Stimulated activated CD8-positive, alpha-beta memory T cell treated with anti-CD3 and anti-CD28 coated beads, Interleukin-15, amount 100 ng/mL, for 4 hours (primary cell): Measurements from ENCODE around the gene SLC48A1.
"Not testable (repeated sequence)": the region's sequence is repeated elsewhere in the genome, so short reads cannot be mapped to it uniquely, and the experiment has no call there.

Experiments used
- DNase-seq, 2 donors: peaks; one replicate each; pipeline ENCODE4 v3.0.0-alpha.2; 2020; ENCODE audit warnings: low read depth in 2 of 2

SLC48A1 gene

DNA sequence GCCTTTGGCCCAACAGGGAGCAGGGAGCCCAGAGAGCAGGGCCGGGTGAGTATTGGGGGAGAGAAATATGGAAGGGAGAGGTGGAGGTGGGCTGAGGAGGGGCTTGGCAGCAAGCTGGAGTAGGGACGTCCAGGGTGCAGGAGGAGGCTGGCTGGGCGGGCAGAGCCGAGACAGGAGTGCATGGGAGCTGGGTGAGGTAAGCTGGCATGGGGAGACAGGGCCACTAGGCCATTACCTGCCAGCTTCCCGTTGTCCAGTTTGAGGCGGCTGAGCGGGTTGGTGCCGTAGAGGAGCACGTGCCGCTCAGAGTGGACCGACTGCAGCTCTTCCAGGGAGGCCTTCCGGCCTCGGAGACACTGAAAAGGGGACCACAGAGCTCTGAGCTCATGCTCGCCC lies 18.3 kb downstream of the SLC48A1 start:
- DNase-seq = no peak

GRCh38 chr12:47791874-47792273 lies 18.8 kb downstream of the SLC48A1 start:
- DNase-seq = no peak

DNA sequence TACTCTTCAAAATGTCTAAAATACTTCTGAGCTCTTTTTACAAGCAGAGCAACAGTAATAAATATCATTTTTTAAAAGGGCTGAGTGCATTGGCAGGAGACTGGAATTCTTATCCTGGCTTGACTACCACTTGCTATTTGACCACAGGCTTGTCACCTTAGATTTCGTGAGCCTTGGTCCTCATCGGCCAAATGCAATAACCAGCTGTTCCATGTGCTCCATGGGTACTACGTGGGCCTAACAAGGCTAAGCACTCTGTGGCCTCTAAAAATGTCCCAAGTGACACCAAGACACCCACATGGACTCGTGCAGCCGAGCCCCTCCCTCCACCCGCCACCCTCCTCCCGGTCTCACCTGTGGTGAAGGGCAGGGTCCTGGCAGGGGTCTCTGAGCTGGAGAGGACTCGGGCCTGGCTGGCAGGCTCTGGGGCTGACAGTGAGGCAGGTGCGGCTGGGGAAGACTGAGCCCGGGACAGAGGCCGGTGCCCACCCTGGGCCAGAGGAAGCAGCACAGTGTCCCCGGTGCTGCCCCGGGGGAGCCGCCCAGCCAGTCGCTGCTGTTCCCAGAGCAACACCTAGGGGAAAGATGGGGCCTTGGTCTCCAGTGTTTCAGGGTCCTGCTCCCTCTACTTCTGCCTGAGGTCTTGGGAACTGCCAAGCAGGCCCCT lies 20.1 kb downstream of the SLC48A1 start:
- DNase-seq = no peak

DNA sequence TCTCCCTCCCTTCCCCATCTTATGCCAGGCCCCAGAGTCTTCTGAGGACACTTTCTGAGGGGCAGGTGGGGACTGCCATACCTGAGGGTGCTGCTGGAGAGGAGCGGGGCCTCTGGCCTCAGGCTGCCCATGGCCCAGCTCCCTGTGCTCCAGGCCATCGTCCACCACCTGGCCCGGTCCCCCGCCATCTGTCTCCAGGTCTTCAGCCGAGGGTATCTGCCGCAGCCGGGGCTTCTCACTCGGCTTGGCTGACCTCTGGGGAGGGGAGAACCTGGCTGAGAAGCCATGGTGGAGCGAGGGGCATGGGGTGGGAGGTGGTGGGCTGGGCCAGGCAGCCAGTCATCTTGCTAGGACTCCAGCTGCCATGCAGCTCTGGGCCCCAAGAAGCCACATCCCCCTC lies 21.6 kb downstream of the SLC48A1 start:
- no peak for DNase-seq

GRCh38 chr12:47795121-47795813 lies 22.2 kb downstream of the SLC48A1 start:
- DNase-seq = no peak

DNA sequence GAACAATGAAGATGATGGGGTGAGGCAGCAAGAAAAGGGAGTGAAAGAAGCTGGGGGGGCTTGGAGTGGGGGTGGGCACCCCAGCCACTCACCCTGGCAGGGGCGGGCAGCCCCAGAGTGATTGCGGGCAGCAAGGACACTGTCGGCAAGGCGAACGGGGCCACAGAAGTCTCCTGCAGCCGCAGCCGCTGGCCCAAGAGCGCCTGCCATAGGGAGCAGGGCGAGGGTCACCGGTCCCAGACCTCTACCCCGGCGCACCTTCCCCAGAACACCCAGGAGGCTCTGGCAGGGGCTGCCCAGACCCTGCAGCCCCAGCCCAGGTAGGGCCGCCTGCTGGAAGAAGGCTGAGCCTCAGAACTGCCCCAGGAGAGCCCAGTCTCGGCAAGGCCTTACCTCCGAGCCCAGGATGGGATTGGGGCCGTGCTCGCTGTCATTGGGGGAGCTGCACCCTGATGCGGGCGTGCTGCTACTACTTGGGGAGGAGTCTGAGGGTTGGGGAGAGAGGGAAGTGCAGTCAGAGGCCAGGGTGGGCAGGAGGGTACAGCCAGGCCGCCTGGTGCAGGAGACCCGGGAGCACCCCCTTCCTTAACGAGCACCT lies 22.9 kb downstream of the SLC48A1 start:
- no peak for DNase-seq

DNA sequence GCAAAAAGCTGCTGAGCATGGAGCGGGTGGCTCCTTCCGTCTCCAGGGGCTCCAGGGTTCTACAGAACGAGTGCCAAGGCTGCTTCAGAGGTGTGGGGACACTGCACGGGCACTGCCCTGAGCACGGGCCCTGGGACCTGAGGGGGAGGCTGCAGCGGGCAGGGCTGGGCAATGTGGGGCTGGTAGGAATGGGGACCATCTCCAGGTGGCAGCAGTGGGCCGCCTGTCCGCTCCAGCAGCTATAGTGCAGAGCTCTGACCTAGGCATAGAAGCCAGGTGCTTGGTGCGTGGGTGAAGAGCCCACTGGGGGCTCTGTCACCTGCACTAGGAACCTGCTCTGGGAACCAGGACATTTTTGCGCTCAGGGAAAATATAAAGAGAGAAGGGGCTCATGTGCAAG lies 24.4 kb downstream of the SLC48A1 start:
- no peak for DNase-seq

- DNase-seq = no peak
Measured at GRCh38 chr12:47798382-47798948, 25.4 kb downstream of the SLC48A1 start.

DNA sequence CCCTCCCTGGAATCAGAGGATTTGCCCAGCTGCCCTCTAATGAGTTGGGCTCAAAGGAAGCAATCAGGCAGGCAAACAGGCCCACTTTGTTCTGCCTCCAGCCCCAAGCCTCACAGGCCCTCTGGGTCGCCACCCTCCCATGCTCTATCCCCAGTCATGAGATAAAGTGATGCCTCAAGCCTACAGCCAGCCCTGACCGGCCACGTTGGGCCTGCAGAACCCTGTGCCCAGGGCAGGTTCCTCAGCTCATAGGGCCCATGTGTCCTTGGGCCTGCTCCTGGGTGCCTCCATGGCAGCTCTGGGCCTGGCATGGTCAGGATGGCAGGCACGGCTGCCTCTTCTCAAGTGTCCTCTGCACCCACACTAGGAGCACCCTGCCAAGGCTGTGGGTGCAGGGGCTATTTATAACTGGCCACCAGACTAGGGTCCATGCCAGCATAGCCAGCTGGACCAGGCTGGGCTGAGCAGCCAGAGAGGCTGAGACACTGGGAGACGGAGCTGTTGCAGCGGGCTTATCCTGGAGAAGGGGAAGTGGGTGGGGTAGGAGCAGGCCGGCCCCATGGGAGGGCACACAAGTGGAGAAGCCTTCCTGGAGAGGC lies 26.4 kb downstream of the SLC48A1 start:
- DNase-seq = no peak

GRCh38 chr12:47800582-47800981 lies 27.5 kb downstream of the SLC48A1 start:
- DNase-seq = no peak

DNA sequence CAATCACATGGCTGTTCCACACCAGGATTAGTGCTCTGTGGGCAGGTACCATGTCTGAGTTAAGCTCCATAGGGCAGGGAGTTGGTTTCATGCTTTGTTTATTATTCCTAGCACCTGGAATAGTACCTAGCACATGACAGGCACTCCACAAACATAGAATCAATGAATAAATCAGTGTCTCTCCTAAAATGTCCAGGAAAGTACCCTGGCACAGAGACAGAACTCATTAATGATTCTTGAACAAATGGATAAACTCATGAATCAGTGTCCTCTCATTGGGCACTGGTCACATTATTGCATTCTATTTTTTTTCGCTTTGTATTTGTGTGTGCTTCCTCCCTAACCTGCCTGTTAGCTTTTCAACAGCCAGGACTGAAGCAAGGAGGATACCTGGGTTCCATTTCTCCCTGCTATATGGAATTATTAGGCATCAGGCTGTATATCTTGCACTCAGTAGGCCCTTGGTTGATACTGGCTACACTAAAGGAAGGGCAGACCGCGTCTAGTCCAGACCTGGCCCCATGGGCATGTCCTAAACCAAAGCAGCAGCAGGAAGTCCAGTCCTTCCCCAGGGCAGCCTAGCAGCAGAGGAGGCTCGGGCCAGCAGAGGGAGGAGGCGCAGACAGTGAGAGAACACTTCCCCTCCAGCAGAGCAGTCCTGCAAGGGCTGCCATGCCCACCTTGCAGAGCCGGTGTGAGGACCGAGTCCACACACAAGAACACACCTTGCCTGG lies 28.3 kb downstream of the SLC48A1 start:
- no peak for DNase-seq

GRCh38 chr12:47801904-47802246 lies 28.8 kb downstream of the SLC48A1 start:
- no peak for DNase-seq

DNA sequence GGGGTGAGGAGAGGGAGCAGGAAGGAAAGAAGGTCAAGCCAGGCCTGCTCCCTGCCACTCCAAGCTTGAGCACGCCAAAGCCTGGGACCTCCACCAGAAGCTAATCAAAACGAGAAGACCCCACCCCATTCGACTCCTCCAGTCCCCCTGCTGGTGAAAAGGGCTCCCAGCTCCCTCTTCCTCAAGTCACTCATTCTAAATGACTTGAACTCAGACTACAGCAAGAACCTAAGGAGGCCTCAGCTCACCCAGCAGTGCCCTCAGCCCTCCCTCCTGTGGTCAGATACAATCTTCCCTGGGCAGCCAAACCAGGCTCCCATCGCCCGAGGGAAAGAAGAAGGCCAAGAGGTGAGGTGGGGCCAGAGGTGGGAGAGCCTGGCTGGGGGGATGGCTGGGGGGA lies 29.3 kb downstream of the SLC48A1 start:
- DNase-seq = no peak

DNA sequence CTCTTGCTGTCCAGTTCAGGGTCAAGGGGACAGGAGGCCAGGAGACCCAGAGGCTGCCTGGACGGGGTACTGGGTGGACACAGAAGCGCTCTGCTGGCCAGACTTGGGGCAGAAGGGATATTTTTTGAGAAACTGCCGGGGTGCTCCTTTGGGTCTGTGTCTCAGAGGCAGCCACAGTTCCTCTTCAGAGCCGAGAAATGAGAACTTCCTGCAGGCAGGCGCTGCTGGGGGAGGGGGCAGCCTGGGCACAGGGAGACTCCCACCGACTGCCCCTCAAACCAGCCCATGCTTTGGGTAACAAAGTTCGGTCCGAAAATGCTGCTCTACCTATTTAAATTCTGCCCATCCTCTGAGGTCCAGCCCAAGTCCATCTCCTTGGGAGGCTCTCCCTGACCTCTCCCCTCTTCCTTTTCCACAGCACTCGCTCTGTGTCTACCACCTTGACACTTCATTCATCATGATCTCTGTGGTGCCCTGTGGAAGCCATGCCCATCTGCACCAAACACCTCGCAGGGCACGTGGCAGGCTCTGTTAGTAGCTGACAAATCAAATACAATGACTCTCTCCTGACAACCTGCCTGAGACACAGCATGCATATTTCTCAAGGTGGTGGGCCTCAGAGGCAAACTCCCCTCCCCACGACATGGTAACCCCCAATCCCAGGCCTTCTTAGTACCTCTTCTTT lies 30.3 kb downstream of the SLC48A1 start:
- DNase-seq = no peak

DNA sequence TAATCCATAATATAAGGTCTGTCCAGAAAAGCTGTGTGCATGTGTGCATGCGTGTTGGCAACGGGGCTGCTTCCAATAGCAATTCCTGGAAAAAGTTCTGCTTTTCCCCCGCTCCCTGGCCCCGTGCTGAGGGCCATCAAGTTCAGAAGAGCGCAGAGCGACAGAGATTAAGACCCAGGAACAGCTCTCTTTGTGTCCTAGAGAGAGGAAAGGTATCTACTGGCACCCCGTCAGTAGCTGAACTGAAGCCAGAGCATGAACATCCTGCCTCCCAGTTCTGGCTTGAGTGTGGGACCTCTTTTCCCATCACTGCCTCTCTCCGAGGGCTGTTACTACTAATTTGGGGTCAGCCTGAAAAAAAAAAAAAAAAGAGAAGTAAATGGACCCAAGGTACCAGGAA lies 31.1 kb downstream of the SLC48A1 start:
- no peak for DNase-seq

- DNase-seq = no peak
Measured at GRCh38 chr12:47805417-47805816, 32.4 kb downstream of the SLC48A1 start.

- no peak for DNase-seq
Measured at GRCh38 chr12:47807338-47807737, 34.3 kb downstream of the SLC48A1 start.

- peak; percentile 65 to 71 for DNase-seq
Measured at GRCh38 chr12:47808050-47808449, 35.0 kb downstream of the SLC48A1 start.

DNA sequence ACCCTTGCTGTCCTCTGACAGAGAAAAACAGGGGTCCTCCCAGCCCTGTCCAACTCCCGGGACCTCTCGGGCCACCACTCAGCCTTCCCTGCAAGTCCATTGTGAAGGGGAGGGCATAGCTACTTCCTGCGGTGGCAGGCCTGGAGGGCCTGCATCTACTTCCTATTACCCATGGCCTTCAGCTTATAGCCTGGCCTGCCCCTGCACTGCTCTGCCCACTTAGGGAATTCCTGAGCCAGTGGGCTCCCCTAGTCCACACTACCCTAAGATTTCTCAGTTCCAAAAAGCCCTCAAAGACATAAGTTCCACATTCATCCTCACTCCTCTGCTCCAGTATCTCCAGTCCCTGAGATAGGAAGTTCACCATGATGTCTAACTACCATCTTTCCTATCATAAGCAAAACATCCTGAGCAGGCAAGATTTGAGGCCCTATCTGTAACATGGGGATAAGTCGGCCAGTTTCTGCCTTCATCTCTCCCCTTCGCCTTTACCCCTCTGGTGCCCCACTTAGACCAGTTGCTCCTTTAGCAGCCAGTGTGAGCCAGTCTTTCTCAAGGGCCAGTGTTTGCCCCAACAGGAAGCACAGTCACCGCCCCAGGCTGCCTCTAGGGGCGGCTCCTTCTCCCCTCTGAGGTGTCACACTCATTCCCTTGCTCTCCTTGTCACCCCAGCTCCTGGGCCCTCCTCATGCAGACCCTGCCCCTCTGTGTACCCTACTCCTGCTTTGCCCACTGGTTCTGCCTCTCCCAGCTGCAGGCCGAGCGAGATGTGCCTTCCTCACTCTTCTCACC lies 35.7 kb downstream of the SLC48A1 start:
- no peak for DNase-seq

- not testable (repeated sequence) for DNase-seq
Measured at GRCh38 chr12:47809518-47809917, 36.5 kb downstream of the SLC48A1 start.

DNA sequence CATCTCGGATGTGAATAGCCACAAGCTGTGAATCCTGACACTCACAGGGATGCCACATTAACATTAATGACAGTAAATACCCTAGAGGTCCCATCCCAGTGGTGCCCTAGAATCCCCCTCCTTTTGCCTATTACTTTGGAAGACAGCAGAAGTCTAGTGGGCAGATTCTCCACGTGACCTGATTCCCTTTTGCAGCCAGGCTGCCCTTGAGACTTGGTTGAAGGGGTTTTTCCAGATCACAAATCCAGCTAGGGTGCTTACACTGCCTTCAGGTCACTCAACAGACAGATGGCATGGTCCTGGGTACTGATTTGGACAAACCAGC lies 38.0 kb downstream of the SLC48A1 start:
- no peak for DNase-seq
